Hepatic stellate cell (primary cell): ENCODE measurements around the gene AWAT1.
"Not testable (repeated sequence)": the region's sequence is repeated elsewhere in the genome, so short reads cannot be mapped to it uniquely, and the experiment has no call there.

Experiments used
- DNase-seq: peaks from one replicate; pipeline ENCODE4 v3.0.0; 2011; ENCODE audit warnings: low spot score

AWAT1 gene

DNA sequence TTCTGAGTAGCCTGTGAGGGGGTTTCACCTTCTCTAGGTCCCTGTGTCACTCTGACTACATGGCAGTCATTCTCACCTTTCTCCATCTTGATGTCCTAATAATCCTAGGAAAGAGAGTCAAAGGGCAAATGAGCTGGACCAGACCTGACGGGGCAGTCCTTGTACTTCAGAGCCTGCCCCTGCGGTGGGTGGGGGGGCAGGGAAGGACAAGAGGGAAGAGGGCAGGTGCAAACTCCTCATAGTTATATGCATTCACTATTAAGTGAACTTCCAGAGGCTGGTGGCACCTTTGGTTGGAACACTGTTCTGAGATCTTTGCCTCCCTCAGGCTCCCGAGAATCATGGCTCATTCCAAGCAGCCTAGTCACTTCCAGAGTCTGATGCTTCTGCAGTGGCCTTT lies at the start of gene AWAT1:
TSS of gene AWAT1 (plus strand) at position 301 of the 400 bp plus-strand sequence. CDS start at position 342, 41 bp downstream.
- no peak for DNase-seq

DNA sequence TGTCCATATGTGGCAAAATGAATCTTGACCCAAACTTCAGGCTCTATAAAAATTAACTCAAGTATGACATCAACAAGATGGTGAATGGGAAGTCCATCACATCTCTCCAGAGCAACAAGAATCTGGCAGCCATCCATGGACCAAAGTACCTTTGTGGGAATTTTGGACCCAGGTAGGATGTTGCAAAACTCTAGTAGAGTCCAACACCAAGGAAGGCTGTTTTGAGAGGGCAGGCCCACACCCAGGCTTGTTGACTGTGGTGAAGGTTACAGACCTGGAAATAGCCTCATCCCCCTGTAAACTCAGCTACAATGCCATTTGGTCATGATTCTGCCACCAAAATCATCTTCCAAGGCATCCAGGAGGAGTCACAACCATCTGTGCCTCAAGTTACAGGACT lies 44.2 kb upstream of the AWAT1 start:
- no peak for DNase-seq

DNA sequence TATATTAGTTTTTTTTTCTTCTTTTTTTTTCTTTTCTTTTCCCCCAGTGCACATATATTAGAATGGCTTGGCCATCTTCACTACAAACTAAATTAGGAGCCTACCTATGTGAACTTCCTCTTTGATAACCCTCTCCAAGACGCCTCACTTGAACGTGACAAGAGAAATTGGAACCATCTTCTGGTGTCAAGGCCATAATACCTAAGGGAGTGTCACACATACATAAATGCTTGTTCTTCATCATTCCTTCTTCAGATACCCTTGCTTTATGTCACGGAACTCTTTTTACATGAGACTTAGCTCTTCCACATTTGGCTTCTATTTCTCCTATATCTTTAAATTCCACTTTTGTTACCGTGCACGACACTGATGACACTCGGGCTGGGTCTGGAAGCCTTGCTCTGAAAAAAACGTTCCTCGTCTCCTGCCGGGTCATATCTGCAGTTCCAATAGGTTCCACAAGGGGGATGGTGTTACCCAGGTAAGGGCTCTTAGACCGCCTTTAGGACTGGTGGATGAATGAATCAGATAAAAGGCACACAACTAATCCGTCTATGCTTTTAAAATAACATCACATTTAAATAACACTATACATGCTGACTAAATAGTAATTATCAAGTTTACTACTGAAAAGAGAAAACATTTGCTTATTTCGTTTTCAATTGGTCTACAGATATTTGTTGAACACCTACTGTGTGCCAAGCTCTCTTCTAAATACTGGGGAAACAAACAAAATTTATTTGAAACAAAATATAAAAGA lies 37.3 kb upstream of the AWAT1 start:
- DNase-seq, result peak; percentile 16

DNA sequence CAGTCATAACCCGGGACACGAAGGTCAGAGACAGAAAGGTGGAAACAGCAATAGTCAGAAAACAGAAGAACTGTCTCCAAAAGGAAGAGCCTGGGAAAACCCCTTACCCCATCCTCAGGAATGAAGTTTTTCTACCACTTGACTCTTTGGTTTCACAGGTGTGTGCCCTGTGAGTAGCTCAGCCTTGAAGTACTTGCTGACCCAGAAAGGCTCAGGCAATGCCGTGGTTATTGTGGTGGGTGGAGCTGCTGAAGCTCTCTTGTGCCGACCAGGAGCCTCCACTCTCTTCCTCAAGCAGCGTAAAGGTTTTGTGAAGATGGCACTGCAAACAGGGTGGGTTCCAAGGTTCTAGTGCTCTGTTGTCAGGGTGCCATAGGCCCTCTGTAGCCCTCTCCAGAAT lies 32.7 kb upstream of the AWAT1 start:
- no peak for DNase-seq

DNA sequence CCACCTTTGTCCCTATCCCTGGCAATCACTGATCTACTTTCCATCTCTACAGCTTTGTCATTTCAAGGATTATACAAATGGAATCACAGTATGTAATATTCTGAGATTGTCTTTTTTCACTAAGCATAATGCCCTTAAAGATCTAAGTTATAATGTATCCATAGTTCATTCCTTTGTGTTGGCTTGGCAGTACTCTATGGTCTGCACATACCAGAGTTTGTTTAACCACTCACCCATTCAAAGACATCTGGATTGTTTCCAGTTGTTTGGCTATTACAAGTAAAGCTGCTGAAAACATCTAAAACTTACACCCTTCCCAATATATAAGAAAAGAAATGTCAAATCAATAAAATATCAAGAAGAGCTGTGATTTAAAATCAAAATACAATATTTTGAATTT lies 26.0 kb upstream of the AWAT1 start:
- DNase-seq, result no peak

DNA sequence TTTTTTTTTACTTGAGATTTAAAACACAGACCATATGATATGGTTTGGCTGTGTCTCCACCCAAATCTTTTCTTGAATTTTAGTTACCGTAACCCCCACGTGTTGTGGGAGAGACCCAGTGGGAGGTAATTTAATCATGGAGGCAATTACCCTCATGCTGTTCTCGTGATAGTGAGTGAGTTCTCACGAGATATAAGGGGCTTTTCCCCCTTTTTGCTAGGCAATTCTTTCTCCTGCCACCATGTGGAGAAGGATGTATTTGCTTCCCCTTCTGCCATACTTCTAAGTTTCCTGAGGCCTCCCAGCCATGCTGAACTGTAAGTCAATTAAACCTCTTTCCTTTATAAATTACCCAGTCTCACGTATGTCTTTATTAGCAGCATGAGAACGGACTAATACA lies 24.9 kb upstream of the AWAT1 start:
- not testable (repeated sequence) for DNase-seq

DNA sequence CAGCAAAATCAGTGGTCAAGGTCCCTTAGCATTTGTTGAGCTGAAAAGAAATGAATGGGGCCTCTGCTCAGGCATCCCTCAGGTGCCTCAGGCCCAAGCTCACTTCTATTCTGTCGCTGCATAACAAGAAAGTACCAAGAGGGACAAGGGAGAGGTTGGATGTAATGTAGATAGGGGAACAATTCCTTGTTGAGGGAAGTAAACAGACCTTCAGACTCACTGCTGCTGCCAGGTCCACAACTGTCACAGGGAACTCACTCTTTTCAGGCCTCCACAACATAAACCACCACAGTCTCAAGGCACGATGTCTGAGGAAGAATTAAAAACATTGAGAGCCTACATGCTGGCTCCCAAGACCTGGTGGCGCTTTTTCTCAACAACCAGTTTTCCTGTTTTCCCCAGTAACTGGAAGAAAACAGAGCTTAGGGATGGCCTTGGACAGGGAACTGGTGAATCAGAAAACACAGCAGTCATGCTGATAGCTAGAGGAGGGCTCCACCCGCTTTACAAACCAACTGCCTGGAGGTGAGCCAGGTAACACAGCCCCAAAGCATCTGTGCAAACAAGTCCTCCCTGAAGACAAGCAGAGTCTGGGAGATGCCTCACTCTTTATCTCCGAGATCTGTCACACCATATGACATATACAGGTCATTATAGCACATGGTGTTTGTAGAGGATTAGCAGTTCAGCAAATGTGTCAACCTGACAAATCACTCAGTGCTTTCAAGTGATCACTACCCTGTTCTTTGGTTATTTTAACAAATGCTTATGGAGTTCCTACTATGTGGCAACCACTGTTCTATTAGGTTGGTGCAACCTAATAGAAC lies 14.3 kb upstream of the AWAT1 start:
- DNase-seq, result no peak

DNA sequence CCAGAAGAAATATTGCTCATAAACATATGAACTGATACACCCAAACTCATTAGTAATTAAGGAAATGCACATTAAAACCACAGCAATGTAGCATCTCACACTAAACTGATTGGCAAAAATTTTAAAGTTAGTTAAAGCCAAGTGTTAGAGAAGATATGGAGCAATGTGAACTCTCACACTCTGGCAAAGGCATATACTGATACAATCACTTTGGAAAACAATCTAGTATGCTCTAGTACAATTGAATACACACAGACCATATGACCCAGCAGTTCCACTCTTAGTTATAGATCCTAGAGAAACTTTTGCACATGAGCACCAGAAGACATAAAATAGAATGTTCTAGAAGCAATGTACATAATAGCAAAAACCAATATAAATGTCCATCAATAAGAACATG lies 8.4 kb upstream of the AWAT1 start:
- DNase-seq, result no peak

DNA sequence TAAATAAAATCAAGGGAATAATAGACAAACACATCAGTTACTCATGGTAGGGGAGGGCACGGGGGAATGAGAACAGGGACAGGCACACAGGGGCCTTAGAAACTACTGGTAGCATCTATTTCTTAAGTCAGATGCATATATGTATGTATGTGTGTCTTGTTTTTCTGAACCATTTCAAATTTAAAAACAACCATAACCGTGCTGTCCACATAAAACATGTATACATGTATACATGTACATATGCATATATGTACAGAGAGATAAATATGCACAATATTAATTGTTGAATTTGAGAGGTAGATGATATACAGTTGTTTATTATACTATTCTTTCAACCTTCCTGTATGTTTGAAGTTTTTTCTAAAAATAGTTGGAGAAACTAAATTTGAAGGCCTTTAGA lies 7.8 kb upstream of the AWAT1 start:
- no peak for DNase-seq

DNA sequence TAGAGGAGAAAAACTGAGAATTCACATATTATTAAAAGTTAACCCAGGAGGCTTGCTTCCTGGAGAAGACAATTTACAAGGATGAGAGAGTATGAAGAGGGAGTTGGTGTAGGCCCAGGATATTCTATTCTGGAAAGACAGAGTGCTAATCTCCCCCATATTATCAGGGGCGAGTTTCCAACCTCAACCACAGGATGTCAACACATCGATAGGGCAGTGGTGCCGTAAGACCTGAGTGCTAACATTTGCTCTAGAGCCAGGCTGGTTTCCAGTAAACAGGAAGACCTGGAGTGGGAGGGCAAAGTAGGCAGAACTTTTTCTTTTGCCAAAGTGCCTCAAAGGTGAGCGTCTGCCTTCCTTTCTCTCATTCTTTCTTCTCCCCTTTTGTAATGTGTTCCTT lies 2.8 kb upstream of the AWAT1 start:
- no peak for DNase-seq

DNA sequence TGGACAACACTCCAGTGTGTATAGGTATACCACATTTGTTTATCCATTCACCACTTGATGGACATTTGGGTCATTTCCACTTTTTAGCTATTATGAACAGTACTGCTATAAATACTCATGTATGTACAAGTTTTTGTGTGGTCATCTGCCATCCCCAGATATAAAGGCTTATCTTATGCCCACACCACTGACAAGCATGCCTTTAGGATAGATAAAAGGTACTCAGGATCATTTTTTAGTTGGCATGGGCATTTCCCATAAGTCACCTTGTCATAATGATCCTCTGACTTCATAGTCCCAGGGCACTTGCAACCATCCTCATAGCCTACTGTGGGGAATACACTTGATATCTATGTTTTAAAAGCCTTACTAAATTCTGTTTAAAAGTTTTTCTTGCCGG lies 6.3 kb downstream of the AWAT1 start:
- no peak for DNase-seq

DNA sequence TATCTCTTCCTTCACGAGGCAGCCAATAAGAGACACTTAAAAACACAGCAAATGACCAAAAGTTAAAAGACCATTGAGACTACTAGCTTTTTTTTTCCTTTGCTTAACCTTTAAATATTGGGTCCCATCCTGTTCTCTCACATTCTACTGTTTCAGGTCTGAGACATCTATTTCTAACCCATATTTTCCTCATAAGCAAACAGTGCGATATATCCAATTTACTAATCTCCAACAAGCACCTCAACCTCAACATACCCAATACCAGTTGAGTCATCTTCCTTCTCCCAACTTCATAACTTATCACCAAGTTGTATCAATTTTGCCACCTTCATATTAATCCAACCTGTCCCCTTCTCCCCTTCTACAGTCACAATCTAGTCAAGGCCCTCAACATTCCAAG lies 7.0 kb downstream of the AWAT1 start:
- DNase-seq, result no peak

DNA sequence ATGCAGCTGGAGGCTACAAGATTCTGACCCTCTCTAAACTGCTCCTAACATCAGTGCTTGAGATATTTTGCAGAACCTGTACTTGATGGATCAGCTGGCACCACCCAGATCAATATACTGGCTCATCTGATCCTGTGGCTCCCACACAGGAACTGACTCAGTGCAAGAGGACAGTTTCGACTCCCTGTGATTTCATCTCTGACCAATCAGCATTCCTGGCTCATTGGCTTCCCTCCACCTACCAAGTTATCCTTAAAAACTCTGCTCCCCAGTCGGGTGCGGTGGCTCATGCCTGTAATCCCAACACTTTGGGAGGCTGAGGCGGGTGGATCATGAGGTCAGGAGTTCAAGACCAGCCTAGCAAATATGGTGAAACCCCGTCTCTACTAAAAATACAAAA lies 9.1 kb downstream of the AWAT1 start:
- not testable (repeated sequence) for DNase-seq

DNA sequence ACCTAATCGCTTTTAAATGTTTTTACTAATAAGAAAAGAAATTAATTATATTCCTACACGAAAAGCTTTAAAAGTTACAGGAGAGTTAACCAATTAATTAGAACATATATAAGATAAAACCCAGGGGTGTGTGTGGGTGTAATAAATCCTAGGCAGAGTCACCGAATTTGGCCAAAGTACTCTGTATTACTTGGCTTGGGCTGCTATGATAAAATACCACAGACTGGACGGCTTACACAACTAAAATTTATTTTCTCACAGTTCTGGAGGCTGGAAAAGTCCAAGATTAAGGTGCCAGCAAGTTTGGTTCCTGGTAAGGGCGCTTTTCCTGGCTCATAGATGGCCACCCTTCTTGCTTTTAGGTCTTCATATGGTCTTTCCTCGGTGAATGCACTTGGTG lies 10.4 kb downstream of the AWAT1 start:
- DNase-seq, result no peak

DNA sequence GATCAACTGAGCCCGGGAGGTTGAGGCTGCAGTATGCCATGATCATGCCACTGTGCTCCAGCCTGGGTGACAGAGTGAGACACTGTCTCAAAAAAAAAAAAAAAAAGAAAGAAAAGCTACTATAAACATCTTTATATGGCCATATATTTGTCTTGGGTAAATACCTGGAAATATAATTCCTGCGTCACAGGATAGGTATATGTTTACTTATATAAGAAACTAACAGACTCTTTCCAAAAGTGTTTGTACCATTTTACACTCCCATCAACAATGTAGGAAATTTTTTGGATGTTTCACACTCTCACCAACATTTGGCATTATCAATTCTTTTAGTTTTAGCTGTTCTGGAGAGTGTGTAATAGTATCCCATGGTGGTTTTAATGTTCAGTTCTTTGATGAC lies 12.8 kb downstream of the AWAT1 start:
- no peak for DNase-seq

DNA sequence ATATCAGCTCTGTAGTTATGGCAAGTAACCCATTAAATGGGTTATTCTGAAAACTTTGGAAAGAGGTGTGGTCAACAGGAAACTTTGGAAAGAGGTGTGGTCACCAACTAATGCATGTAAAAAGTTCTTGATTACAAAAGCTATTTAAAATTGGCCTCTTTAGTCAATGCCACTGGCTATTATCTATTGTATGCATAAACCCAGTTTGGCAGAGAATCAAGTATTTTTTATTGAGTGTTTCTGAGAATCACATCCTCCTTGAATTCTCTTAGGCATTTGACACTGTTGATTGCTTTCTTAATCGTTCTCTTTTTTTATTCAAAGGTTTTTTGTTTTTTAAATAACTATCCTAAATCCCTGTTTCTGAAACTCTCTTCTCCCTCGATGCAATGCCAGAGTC lies 18.0 kb downstream of the AWAT1 start:
- DNase-seq, result no peak

DNA sequence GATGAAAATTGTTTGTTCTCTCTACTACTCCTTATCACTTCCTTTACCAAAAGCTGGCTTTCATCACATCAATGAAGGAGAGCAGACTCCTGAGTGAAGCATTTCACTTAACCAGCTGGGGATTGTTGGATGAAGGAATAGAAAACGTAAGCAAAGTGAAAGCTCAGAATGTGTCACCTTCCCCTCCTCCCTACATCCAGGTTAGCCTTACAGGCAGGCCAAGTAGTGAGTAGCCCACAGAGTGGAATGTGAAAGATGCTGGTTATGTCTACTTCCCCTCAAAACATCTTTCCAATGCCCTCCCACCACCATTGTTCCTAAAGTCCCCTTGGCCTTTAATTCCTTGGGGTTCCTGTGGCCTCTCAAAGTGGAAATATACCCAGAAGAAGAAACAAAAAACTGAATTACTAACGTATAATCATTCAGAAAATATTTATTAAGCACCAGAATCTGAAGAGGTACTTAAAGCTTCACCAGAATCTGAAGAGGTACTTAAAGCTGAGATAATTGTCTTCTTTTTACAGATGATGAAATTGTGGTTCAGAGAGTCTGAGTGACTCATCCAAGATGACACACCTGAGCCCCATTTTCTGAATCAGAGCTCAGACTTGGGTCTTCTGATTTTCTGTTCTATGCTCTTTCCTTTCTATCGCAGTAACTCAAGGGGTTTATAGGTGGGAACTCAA lies 19.1 kb downstream of the AWAT1 start:
- no peak for DNase-seq

DNA sequence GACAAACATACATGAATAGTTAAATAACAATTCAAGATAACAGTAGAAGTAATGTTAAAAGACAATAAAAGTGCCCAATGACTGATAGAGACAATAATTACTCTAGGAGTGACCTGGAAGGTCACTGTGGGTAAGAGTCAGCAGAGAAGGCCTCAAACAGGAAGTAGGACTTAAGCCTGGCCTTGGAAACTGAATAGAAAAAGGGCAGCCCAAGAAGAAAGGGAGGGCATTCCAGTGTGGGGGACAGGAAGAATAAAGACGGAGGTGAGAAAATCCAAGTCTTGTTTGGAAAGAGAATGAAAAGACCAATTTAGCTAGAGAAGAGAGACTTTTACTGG lies 19.6 kb downstream of the AWAT1 start:
- no peak for DNase-seq

DNA sequence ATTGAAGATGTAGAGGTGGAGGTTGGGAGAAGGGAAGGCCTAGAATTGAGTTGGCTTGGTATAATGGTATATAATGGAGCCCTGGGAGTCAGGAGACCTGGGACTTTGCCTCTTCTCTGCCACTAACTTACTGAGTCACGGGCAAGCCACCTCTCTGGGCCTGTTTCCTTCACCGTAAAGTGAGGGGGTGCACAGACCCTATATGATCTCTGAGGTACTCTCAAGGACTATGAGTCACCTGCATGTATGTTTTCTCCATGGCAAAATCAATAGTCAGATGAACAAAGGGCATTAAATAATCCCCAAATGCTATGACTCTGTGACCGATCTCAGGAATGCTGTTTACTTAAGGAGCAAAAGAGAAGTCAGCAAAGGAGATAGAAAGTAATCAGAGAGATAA lies 20.5 kb downstream of the AWAT1 start:
- no peak for DNase-seq

DNA sequence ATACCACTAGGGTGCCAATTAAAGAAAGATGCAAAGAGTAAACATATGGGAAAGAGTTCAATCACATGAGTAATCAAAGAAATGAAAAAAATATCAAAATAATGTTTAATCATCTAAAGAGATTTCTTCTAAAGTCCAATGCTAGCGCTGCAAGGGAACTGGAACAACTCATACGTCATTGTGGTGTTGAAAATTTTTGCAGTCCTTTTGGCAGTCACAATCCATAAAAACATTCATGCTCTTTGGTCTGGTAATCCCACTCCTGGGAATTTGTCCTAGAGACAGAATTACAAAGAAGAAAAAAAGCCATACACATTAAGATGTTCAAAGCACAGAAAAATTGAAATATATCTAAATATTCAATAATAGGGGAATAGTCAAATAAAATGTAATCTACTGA lies 21.0 kb downstream of the AWAT1 start:
- DNase-seq, result no peak

DNA sequence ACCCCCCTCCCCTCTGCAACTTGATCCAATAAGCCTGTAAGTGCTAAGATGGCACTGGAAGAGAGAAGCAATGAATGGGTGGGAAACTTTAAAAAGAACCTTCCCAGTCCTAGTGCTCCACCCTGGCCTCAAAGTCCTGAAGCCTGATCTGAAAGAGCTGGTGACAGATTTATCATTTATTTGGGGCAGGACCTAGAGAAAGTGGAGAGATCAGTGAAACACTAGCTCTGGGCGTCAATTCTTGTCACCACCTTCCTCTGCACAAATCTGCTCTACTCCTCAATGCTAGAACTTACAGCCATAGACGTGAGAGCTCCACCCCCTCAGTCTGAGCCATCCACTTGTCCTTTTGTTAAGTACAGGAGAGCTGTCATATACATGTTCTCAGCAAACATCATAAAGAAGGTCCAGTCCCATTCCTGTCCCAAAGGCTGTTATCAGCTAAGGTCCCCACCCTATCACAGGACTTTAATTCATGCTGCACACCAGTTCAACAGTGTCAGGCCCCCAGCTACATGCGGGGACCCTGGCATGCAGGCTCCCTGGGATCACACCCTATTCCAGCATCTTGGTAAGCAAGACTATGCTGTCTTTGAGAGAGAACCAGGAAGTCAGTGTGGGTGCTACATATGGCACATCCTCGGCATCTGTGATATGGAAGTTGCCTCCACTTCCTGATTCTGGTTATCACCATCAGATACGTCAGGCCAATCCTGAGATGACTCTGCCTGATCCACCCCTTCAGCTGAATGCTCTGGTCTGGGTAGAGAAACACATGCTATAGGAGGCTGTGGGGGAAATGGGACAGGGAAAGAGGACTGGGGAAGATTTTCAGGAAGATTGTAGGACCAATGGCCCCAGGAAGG lies 23.2 kb downstream of the AWAT1 start:
- DNase-seq, result no peak

DNA sequence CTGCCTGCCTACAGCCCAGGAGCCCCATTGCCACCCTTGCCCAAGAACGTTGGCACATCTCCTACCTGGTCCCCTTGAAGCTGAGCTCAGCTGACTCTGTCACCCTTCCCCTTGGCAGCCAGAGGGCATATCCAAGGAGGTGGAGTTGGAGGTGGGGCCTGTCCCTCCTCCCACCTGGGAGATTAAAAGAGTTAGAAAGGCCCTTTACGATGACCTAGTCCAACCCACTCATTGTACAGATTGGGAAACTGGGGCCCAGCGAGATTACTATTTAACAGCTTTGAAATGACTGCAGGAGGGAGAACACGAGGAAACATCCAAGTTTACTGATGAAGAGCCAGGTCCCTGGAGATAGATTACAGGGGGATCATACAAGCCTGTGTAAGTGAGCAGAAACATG lies 25.6 kb downstream of the AWAT1 start, which contains the start of gene P2RY4:
TSS of gene P2RY4 (minus strand) at position 101 of the 400 bp plus-strand sequence. CDS start 580 bp downstream, outside the sequence.
- no peak for DNase-seq
